ENCODE data around the gene MAPK1IP1L.
"Not testable (repeated sequence)": the region's sequence is repeated elsewhere in the genome, so short reads cannot be mapped to it uniquely, and the experiment has no call there.

The MAPK1IP1L gene

DNA sequence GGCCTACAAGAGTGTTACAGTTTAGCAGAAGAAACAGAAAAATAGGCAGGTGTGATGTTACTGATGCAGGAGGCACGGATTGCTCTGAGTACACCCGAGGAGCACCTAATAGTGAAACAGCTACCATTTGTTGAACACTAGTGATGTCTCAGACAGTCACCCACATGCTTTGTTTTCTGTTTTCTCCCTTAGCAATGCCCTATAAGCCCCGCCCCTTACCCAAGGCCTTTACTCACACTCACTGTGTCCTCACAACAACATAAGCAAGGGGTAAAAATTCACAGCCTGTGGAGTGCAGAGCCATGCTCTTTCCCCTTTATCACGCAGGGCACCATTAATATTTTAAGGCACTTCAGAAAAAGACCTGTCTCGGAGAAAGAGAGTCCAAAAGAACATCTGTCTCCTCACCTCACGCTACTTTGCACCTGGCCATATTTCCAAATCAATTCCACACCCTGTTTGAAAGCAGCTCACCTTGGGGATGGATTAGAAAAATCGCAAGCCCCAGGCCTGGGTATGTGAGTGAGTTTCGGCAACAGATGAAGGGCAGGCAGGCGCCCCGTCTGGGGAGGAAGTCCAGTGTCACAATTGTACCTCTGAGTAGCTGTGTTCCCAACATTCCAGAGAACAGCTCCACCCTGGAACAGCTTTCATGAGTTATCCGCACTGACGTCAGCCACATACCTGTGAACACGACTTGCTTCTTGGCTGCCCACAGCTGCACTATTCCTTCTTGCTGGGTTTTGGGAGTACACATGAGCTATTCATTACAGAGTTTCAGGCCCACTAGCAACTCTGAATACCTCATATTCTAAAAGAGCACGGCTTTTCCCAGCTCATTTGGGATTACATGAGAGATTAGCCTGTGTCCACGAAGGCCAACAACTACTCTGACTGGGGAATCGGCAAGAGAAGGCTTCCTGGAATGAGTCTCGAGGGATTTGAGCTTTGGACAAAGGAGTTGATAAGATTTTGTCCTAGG is 26.0 kb downstream of the MAPK1IP1L start:
- H3K4me2 ChIP-seq (ENCODE audit: low read depth, low read length): no peak overlapping the region
- no peaks in the 10 kb centered on the region for H4K20me1 ChIP-seq (ENCODE audit: insufficient read depth, low read length)
- H3K27me3 ChIP-seq (replicated peaks; ENCODE audit: insufficient read depth, low read length): no peaks in the 10 kb centered on the region
- H3K36me3 ChIP-seq (replicated peaks; ENCODE audit: insufficient read depth, low read length): no peaks in the 10 kb centered on the region
- H3K4me1 ChIP-seq (ENCODE audit: low read length): no peaks in the 10 kb centered on the region; the same call in 1 of the 2 replicates
- no peaks in the 10 kb centered on the region for H3K9me2 ChIP-seq (replicated peaks; ENCODE audit: insufficient read depth, low read length)
- H3K4me3 ChIP-seq (ENCODE audit: low read length): no peak overlapping the region
- peaks cover 8% of the 10 kb centered on the region; the same call in 1 of the 2 replicates for H3F3A ChIP-seq (ENCODE audit: insufficient read depth, low read length)
- H3K27ac ChIP-seq (ENCODE audit: low read length): no peak overlapping the region
- no peak for TF ChIP-seq EZH2phosphoT487 (IDR thresholded peaks at IDR 0.05; ENCODE audit: low read length)
- TF ChIP-seq CTCF (IDR thresholded peaks at IDR 0.05; ENCODE audit: low read length): no peak
- no peak for TF ChIP-seq EZH2 (optimal IDR thresholded peaks at IDR 0.05; ENCODE audit: low read depth, low read length)
- no peak for DNase-seq
- no peak overlapping the region for H2AFZ ChIP-seq (ENCODE audit: low read length)
- no peaks in the 10 kb centered on the region for H3K79me2 ChIP-seq (ENCODE audit: low read length)
- H3K9me3 ChIP-seq (replicated peaks; ENCODE audit: insufficient read depth, low read length): no peaks in the 10 kb centered on the region
- H3K9ac ChIP-seq (ENCODE audit: low read length): no peak overlapping the region

DNA sequence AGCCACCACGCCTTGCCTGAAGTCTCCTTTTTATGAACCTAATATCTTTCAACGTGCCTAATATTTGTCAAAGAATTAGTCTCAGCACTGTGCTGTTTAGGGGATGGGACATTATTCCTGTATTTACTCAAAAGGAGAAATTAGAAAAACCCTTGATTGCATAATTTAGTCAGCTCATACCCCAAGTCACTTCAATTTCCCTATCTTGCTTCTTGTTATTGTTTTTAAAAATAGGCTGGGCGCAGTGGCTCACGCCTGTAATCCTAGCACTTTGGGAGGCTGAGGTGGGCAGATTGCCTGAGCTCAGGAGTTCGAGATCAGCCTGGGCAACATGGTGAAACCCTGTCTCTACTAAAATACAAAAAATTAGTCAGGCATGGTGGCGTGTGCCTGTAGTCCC is 28.5 kb downstream of the MAPK1IP1L start:
- H3F3A ChIP-seq (ENCODE audit: insufficient read depth, low read length); H3K27ac ChIP-seq (ENCODE audit: low read length); H3K4me2 ChIP-seq (ENCODE audit: low read depth, low read length); H3K4me3 ChIP-seq (ENCODE audit: low read length); H3K4me1 ChIP-seq (ENCODE audit: low read length); H3K36me3 ChIP-seq (replicated peaks; ENCODE audit: insufficient read depth, low read length); H3K9ac ChIP-seq (ENCODE audit: low read length); H3K9me2 ChIP-seq (replicated peaks; ENCODE audit: insufficient read depth, low read length); DNase-seq; H3K79me2 ChIP-seq (ENCODE audit: low read length); H3K27me3 ChIP-seq (replicated peaks; ENCODE audit: insufficient read depth, low read length); H3K9me3 ChIP-seq (replicated peaks; ENCODE audit: insufficient read depth, low read length); H2AFZ ChIP-seq (ENCODE audit: low read length); H4K20me1 ChIP-seq (ENCODE audit: insufficient read depth, low read length): not testable (repeated sequence)

DNA sequence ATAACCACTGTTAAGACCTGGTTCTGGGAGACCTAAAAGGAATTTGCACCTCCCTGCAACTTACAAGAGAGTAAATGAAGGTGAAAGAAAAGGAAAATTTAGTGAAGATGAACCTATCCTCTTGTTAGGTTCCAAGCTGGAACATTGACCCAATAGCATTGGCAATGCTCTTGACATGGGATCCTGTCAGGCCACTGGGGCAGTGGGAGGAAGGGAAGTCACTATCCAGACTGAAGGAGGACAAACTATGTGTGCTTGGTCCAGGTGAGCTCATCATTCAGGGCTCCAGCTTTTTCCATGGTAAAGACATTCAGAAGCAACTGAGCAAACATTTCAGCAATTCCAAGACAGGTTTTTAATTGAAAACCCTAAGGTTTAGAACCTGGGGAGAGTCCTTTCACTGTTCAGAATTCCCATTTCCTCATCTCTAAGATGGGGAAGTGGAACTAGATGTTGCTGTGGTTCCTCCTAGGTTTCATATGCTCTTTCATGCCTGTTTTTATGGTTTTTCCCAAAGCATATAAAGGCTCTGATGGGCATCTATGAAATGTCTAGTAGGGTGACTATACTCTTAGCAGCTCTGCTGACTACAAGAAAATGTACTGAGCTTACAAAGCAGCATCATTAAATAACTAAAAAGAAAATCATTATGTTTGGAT is 33.1 kb downstream of the MAPK1IP1L start:
- Histone ChIP-seq H3K4me2 (ENCODE audit: low read depth, low read length) (no peak overlapping the region), H3K4me3 (ENCODE audit: low read length) (no peak overlapping the region), H3K79me2 (ENCODE audit: low read length) (no peaks in the 10 kb centered on the region), H3K9me3 (replicated peaks; ENCODE audit: insufficient read depth, low read length) (no peaks in the 10 kb centered on the region), H2AFZ (ENCODE audit: low read length) (no peak overlapping the region), H3K9ac (ENCODE audit: low read length) (no peak overlapping the region), H3K4me1 (ENCODE audit: low read length) (no peaks in the 10 kb centered on the region), H3K27ac (ENCODE audit: low read length) (no peak overlapping the region), H3K36me3 (replicated peaks; ENCODE audit: insufficient read depth, low read length) (no peaks in the 10 kb centered on the region), H3K27me3 (replicated peaks; ENCODE audit: insufficient read depth, low read length) (no peaks in the 10 kb centered on the region), H3K9me2 (replicated peaks; ENCODE audit: insufficient read depth, low read length) (no peaks in the 10 kb centered on the region), H4K20me1 (ENCODE audit: insufficient read depth, low read length) (no peaks in the 10 kb centered on the region), H3F3A (ENCODE audit: insufficient read depth, low read length) (no peaks in the 10 kb centered on the region)
- no peak for DNase-seq
- TF ChIP-seq EZH2phosphoT487 (IDR thresholded peaks at IDR 0.05; ENCODE audit: low read length): no peak
- TF ChIP-seq EZH2 (optimal IDR thresholded peaks at IDR 0.05; ENCODE audit: low read depth, low read length): no peak

DNA sequence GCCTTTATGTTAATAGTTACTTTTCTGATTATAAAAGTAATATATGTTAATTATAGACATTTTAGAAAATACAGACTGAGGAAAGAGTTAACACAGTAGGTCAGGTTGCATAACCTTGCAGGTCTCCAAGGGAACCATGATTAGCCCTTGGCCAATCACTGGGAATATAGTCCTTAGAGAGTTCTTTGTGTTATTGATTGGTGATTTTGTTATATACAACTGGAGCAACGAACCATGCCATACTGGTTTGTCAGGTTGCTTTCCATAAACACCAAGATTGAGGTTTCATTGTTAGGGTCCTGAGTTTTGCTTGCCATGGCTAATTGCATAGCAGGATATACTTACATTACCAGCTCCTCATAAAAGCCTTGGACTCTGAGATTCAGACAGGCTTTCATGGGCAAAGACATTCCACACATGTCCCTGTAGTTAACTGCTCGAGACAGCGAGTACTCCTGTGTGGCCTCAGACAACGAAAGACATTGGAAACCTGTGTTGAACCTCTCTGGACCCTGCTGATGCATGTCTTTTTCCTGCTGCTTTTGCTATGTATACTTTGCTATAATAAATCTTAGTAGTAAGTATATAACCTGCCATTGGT is 33.7 kb downstream of the MAPK1IP1L start:
- H3K9ac ChIP-seq (ENCODE audit: low read length): no peak overlapping the region
- no peak overlapping the region for H2AFZ ChIP-seq (ENCODE audit: low read length)
- no peaks in the 10 kb centered on the region for H3K9me3 ChIP-seq (replicated peaks; ENCODE audit: insufficient read depth, low read length)
- H3K4me3 ChIP-seq (ENCODE audit: low read length): no peak overlapping the region
- no peak for DNase-seq
- H4K20me1 ChIP-seq (ENCODE audit: insufficient read depth, low read length): no peaks in the 10 kb centered on the region
- H3K4me2 ChIP-seq (ENCODE audit: low read depth, low read length): no peak overlapping the region
- no peak for TF ChIP-seq EZH2 (optimal IDR thresholded peaks at IDR 0.05; ENCODE audit: low read depth, low read length)
- TF ChIP-seq EZH2phosphoT487 (IDR thresholded peaks at IDR 0.05; ENCODE audit: low read length): no peak
- no peak for TF ChIP-seq CTCF (IDR thresholded peaks at IDR 0.05; ENCODE audit: low read length)
- H3F3A ChIP-seq (ENCODE audit: insufficient read depth, low read length): no peaks in the 10 kb centered on the region
- no peaks in the 10 kb centered on the region for H3K36me3 ChIP-seq (replicated peaks; ENCODE audit: insufficient read depth, low read length)
- H3K27me3 ChIP-seq (replicated peaks; ENCODE audit: insufficient read depth, low read length): no peaks in the 10 kb centered on the region
- H3K27ac ChIP-seq (ENCODE audit: low read length): no peak overlapping the region
- no peaks in the 10 kb centered on the region for H3K9me2 ChIP-seq (replicated peaks; ENCODE audit: insufficient read depth, low read length)
- H3K79me2 ChIP-seq (ENCODE audit: low read length): no peaks in the 10 kb centered on the region
- H3K4me1 ChIP-seq (ENCODE audit: low read length): no peaks in the 10 kb centered on the region

All from MM.1S (cell line).